HG02588 (cell line): ENCODE measurements around the gene ATP2B2.

Experiments
- ATAC-seq: cut with Tn5 transposase; IDR thresholded peaks from one replicate; pipeline ENCODE4 v1.9.1; 2021; ENCODE audit warnings: mild to moderate bottlenecking, moderate library complexity; ENCODE audit not compliant: unreplicated experiment

The ATP2B2 gene

GRCh38 chr3:10335190-10335738 lies 170.1 kb downstream of the ATP2B2 start:
- no peak for ATAC-seq

GRCh38 chr3:10334459-10334858 lies 170.9 kb downstream of the ATP2B2 start:
- ATAC-seq: no peak

- ATAC-seq: no peak
These were observed 171.3 kb downstream of the ATP2B2 start for GRCh38 chr3:10334042-10334441.

GRCh38 chr3:10333349-10333650 lies 172.1 kb downstream of the ATP2B2 start:
- no peak for ATAC-seq

GRCh38 chr3:10332481-10333348 lies 172.7 kb downstream of the ATP2B2 start:
- ATAC-seq: no peak

- ATAC-seq: no peak
These were observed 174.1 kb downstream of the ATP2B2 start for GRCh38 chr3:10331320-10331719.

GRCh38 chr3:10330319-10330718 lies 175.1 kb downstream of the ATP2B2 start:
- ATAC-seq: no peak

- ATAC-seq: no peak
These were observed 175.8 kb downstream of the ATP2B2 start for GRCh38 chr3:10329495-10330015.

GRCh38 chr3:10328460-10329071 lies 176.8 kb downstream of the ATP2B2 start:
- no peak for ATAC-seq

- ATAC-seq: no peak
These were observed 177.8 kb downstream of the ATP2B2 start for GRCh38 chr3:10327592-10327991.

GRCh38 chr3:10322352-10322710 lies 183.1 kb downstream of the ATP2B2 start:
- no peak for ATAC-seq

GRCh38 chr3:10321630-10322351 lies 183.6 kb downstream of the ATP2B2 start:
- ATAC-seq: no peak

- no peak for ATAC-seq
These were observed 185.1 kb downstream of the ATP2B2 start for GRCh38 chr3:10320320-10320677.

GRCh38 chr3:10319804-10320203 lies 185.6 kb downstream of the ATP2B2 start:
- ATAC-seq: no peak

- ATAC-seq: no peak
These were observed 186.1 kb downstream of the ATP2B2 start for GRCh38 chr3:10319251-10319650.

- no peak for ATAC-seq
These were observed 187.4 kb downstream of the ATP2B2 start for GRCh38 chr3:10317961-10318350.

- ATAC-seq: no peak
These were observed 187.9 kb downstream of the ATP2B2 start for GRCh38 chr3:10317311-10317960.

- no peak for ATAC-seq
These were observed 189.5 kb downstream of the ATP2B2 start for GRCh38 chr3:10315771-10316344.

GRCh38 chr3:10315101-10315500 lies 190.3 kb downstream of the ATP2B2 start:
- ATAC-seq: no peak

GRCh38 chr3:10312861-10313260 lies 192.5 kb downstream of the ATP2B2 start:
- ATAC-seq: no peak

- ATAC-seq: no peak
These were observed 193.0 kb downstream of the ATP2B2 start for GRCh38 chr3:10312391-10312790.
